ENCODE results near the gene SLC22A6.

- TF ChIP-seq HMG20A (CRISPR knock-in tag; IDR thresholded peaks at IDR 0.05; ENCODE audit: borderline replicate concordance), result no peak
- no peak for TF ChIP-seq CHD2 (IDR thresholded peaks at IDR 0.05; ENCODE audit: low read depth, low read length)
- no peak for TF ChIP-seq RAD21 (CRISPR knock-in tag; IDR thresholded peaks at IDR 0.05)
- no peak for TF ChIP-seq KDM1A (CRISPR knock-in tag; IDR thresholded peaks at IDR 0.05)
- no peak for TF ChIP-seq ZFP82 (CRISPR knock-in tag; IDR thresholded peaks at IDR 0.05; ENCODE audit: borderline replicate concordance)
- TF ChIP-seq CBX2 (IDR thresholded peaks at IDR 0.05; ENCODE audit: low read depth, low read length), result no peak
- no peak for TF ChIP-seq CBX2 (CRISPR knock-in tag; IDR thresholded peaks at IDR 0.05; ENCODE audit: low read depth)
- TF ChIP-seq GFI1 (CRISPR knock-in tag; IDR thresholded peaks at IDR 0.05; ENCODE audit: borderline replicate concordance), result no peak
- TF ChIP-seq ZBTB10 (CRISPR knock-in tag; IDR thresholded peaks at IDR 0.05; ENCODE audit: borderline replicate concordance), result no peak
- no peak for TF ChIP-seq ARID4A (CRISPR knock-in tag; IDR thresholded peaks at IDR 0.05; ENCODE audit: borderline replicate concordance)
- no peak for TF ChIP-seq ZNF292 (CRISPR knock-in tag; IDR thresholded peaks at IDR 0.05; ENCODE audit: borderline replicate concordance, low read depth)
These were observed 50.8 kb downstream of the SLC22A6 start for GRCh38 chr11:62933750-62934495.

Data from HepG2 (cell line).